ENCODE data around the gene HNRNPH3.

DNA sequence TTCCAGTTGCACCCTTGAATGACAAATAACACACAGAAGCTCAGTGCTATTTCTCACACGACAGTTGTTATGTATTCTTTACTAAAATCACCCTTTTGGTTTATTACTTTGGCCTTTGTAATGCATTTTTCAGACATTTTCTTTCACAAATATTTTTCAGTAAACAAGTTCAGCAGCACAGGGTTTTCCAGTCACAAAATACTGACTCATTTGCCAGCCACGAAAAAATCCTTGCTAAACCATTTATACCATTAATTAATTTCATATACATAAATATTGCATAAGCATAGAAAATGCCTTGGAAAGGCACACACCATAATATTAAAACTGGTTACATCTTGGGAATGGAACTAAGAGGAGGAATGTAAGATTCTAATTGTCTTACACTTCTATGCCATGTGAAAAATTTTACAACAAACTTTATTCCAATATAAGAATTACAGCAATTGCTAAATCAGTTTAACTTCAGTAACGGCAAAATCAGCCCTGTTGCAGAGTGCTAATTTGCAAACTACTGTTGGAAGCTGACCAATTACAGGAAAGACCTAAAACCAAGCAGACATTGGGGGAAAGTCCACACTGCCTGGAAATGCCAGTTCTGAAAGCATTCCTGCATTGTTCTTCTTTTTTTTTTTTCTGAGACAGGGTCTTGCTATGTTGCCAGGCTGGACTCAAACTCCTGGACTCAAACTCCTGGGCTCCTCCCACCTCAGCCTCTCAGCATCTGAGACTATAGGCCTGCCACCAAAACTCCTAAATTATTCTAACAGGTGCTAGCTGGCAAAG, 32.4 kb downstream of the HNRNPH3 start:
- no peak for TF ChIP-seq POLR2AphosphoS5 (IDR thresholded peaks at IDR 0.05)
- no peak for TF ChIP-seq POLR2A (IDR thresholded peaks at IDR 0.05)
